ENCODE data around the gene GLG1. TPM values are rescaled to one million over a fixed set of nuclear protein-coding genes. Genes with fewer than 3 reads are reported as not detected.
"Not testable (repeated sequence)": the region's sequence is repeated elsewhere in the genome, so short reads cannot be mapped to it uniquely, and the experiment has no call there.

Gene GLG1
- 49.7 and 50.2 TPM in 2 replicates for total RNA-seq

DNA sequence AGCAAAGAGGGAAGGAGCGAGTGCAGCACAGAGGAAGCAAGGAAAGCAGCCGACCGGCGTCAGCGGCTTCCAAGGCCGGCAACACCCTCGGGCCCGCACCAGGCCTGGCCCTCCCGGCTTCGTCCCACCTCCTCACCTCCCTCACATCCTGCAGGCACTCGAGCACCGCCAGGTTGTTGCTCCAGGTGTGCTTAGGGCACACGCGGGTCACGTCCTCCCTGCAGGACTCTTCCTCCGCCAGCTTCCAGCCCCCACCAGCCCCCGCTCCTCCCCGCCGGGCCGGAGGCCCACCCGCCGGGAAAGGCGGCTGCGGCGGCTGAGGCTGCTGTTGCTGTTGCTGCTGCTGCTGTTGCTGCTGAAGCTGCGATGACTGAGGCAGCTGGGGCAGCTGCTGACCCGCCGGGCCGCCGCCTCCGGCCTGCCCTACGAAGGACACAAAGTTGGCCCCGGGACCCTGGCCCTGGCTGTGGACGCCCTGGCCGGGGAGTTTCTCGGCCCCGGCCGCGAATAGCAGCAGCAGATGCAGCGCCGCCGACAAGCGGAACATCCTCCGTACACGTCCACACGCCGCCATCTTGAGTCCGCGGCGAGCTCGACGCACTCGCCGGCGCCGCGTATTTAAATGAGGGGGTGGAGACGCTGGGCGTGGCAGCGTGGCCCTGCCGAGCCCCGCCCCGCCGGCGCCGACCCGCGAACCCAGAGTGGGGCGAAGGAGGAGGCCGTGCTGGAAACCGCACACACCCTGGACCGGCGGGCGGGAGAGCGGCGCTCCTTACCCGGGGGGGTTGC is at the start of gene GLG1:
Gene GLG1 (minus strand): TSS at position 594 of the 789 bp plus-strand sequence. CDS start 20 bp downstream, at position 574.
- peak; percentile 87 for DNase-seq (ENCODE audit: low spot score)
- intact Hi-C loops (cut with micrococcal nuclease): loop anchor here (1.0 to 5.0 kb wide), 5 partner anchors 20 to 239 kb away; partner anchors contain the start of gene RFWD3
- H3K27me3 Mint-ChIP-seq (ENCODE audit: low read depth): peaks cover 7% of the 10 kb centered on the region
- peaks cover 55% of the 10 kb centered on the region for H3K4me1 Mint-ChIP-seq (ENCODE audit: low read depth)
- no peaks in the 10 kb centered on the region for H3K9me3 Mint-ChIP-seq
- H3K27ac Mint-ChIP-seq: peak within 1 kb of the TSS; percentile 85
- peak within 1 kb of the TSS; percentile 99 for H3K4me3 Mint-ChIP-seq (ENCODE audit: low read depth)
- H3K36me3 Mint-ChIP-seq (ENCODE audit: low read depth): peaks cover 30% of the 10 kb centered on the region

DNA sequence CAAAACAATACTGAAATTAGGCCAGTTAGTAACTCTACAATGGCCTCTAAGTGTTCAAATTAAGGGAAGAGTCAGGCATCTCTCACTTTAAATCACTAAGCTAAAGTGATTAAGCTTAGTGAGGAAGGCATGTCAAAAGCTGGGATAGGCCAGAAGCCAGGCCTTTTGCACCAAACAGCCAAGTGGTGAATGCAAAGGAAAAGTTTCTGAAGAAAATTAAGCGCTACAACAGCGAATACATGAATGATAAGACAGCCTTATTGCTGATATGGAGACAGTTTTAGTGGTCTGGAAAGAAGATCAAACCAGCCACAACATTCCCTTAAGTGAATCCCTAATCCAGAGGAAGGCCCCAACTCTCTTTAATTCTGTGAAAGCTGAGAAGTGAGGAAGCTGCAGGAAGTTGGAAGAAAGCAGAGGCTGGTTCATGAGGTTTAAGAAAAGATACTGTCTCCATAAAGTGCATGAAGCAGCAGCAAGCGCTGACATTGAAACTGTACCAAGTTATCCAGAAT is 47.7 kb upstream of the GLG1 start:
- H3K27me3 Mint-ChIP-seq (ENCODE audit: low read depth): no peaks in the 10 kb centered on the region
- no peak overlapping the region for H3K27ac Mint-ChIP-seq
- intact Hi-C loops (cut with micrococcal nuclease): no loop called here
- no peaks in the 10 kb centered on the region for H3K9me3 Mint-ChIP-seq
- DNase-seq (ENCODE audit: low spot score): no peak
- H3K4me3 Mint-ChIP-seq (ENCODE audit: low read depth): no peak overlapping the region
- peaks cover 78% of the 10 kb centered on the region for H3K36me3 Mint-ChIP-seq (ENCODE audit: low read depth)
- H3K4me1 Mint-ChIP-seq (ENCODE audit: low read depth): peaks cover 42% of the 10 kb centered on the region

DNA sequence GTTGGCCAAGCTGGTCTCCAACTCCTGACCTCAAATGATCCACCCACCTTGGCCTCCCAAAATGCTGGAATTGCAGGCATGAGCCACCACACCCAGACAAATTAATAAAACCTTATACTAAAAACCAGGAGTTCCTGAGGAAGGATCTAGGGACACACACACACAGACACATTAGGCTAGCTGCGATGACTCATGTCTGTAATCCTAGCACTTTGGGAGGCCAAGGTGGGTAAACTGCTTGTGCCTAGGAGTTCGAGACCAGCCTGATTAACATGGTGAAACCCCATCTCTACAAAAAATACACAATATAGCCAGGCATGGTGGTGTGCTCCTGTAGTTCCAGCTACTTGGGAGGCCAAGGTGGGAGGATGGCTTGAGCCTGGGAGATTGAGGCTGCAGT is 46.0 kb upstream of the GLG1 start:
- peaks cover 73% of the 10 kb centered on the region for H3K36me3 Mint-ChIP-seq (ENCODE audit: low read depth)
- H3K4me3 Mint-ChIP-seq (ENCODE audit: low read depth): not testable (repeated sequence)

DNA sequence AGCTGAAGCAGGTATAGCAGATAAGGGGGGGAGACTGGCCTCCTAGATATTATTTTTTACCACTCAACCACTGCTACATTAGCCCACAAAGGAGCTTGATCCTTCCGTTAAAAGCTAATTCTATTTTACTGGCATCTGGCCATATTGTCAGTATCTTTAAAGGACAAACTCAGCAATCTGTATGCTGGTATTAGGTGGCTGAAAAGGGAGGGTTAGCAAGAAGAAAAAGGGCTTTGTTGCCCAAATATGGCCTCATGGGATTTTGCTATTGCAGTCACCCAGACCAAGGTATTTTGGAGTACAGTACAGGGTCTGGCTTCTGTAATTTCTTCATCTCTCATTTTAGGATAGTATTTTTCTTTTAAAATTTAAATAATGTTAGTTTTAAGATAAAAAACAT is 45.3 kb upstream of the GLG1 start:
- intact Hi-C loops (cut with micrococcal nuclease): no loop called here
- Mint-ChIP-seq H3K4me3 (ENCODE audit: low read depth) (no peak overlapping the region), H3K27me3 (ENCODE audit: low read depth) (no peaks in the 10 kb centered on the region), H3K27ac (no peak overlapping the region), H3K36me3 (ENCODE audit: low read depth) (peaks cover 72% of the 10 kb centered on the region), H3K9me3 (no peaks in the 10 kb centered on the region), H3K4me1 (ENCODE audit: low read depth) (peaks cover 27% of the 10 kb centered on the region)
- no peak for DNase-seq (ENCODE audit: low spot score)

More for the DNA sequence above, 46.0 kb upstream of the GLG1 start:
- peaks cover 29% of the 10 kb centered on the region for H3K4me1 Mint-ChIP-seq (ENCODE audit: low read depth)
- H3K27me3 Mint-ChIP-seq (ENCODE audit: low read depth); DNase-seq (ENCODE audit: low spot score); H3K9me3 Mint-ChIP-seq; H3K27ac Mint-ChIP-seq; intact Hi-C loops (cut with micrococcal nuclease): not testable (repeated sequence)

DNA sequence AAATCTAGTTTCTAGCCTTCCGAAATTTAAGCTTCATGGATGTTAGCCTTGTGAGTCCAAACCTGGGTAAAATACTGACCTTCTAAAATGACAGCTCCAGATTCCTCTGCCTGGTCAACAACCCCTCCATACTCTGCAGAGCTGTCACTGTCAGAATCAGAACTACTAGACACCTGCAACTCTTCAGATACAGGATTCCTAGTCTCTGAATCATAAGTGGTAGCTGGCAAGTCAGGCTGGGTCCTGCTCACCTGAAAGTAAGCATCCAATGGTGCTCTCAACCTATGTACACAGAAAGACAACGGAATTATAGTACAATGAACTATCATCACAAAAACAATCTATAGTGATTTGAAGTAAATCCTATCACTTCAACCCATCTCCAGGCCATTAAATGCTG is 44.9 kb upstream of the GLG1 start:
- Mint-ChIP-seq H3K36me3 (ENCODE audit: low read depth) (peaks cover 72% of the 10 kb centered on the region), H3K9me3 (no peaks in the 10 kb centered on the region), H3K27me3 (ENCODE audit: low read depth) (no peaks in the 10 kb centered on the region), H3K4me3 (ENCODE audit: low read depth) (no peak overlapping the region), H3K4me1 (ENCODE audit: low read depth) (peaks cover 24% of the 10 kb centered on the region), H3K27ac (no peak overlapping the region)
- intact Hi-C loops (cut with micrococcal nuclease): no loop called here
- DNase-seq (ENCODE audit: low spot score): no peak

DNA sequence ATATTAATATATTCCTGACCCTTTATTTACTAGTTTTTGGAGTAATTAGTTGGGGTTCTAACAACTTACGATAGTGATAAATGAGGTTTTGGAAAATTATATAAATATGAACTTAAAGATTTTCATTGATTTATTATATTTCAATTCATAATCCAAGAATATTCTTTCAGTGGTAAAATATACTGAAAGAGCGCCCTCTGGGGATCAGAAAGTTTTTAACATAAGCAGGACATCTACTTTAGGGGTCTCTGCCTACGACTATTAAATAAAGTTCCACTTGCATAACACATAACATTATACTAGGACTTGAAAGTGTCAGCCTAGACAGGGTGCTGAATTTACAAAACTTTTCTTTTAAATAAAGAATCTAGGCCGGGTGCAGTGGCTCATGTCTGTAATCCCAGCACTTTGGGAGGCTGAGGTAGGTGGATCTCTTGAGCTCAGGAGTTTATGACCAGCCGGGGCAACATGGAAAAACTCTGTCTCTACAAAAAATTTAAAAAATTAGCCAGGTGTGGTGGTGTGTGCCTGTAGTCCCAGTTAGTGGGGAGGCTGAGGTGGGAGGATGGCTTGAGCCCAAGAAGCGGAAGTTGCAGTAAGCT is 44.2 kb upstream of the GLG1 start:
- H3K4me3 Mint-ChIP-seq (ENCODE audit: low read depth): no peak overlapping the region
- intact Hi-C loops (cut with micrococcal nuclease): no loop called here
- no peak overlapping the region for H3K27ac Mint-ChIP-seq
- H3K9me3 Mint-ChIP-seq: no peaks in the 10 kb centered on the region
- DNase-seq (ENCODE audit: low spot score): no peak
- peaks cover 71% of the 10 kb centered on the region for H3K36me3 Mint-ChIP-seq (ENCODE audit: low read depth)
- no peaks in the 10 kb centered on the region for H3K27me3 Mint-ChIP-seq (ENCODE audit: low read depth)
- H3K4me1 Mint-ChIP-seq (ENCODE audit: low read depth): peaks cover 21% of the 10 kb centered on the region

DNA sequence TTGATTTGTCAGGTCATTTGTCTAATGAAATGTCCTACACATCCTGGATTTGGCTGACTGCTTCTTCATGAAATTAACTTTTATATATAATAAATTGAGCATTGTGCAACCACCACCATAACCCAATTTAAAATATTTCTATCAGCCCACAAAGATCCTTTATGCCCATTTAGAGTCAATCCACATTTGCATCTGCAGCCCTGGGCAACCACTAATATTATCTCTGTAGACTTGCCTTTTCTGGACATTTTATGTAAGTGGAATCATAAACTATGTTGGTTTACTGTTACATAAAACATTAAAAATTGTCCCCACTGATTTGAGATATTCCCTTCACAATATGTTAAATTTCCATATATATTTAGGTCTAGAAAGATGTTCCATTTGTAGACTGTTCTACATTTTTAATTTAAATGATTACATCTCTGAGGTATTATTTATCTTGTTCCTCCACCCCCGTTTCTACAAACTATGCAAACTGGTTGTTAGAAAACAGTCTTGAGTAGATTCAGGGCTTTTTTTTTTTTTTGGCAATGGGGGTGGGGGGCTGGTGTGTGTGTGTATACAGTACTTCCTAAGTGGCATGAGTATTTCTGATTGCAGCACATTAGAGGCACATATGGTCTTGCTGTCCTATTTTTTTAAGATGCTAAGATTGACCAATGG is 43.1 kb upstream of the GLG1 start:
- Mint-ChIP-seq H3K4me3 (ENCODE audit: low read depth) (no peak overlapping the region), H3K9me3 (no peaks in the 10 kb centered on the region), H3K4me1 (ENCODE audit: low read depth) (peaks cover 16% of the 10 kb centered on the region), H3K36me3 (ENCODE audit: low read depth) (peaks cover 68% of the 10 kb centered on the region), H3K27me3 (ENCODE audit: low read depth) (no peaks in the 10 kb centered on the region), H3K27ac (no peak overlapping the region)
- DNase-seq (ENCODE audit: low spot score): no peak
- intact Hi-C loops (cut with micrococcal nuclease): no loop called here

DNA sequence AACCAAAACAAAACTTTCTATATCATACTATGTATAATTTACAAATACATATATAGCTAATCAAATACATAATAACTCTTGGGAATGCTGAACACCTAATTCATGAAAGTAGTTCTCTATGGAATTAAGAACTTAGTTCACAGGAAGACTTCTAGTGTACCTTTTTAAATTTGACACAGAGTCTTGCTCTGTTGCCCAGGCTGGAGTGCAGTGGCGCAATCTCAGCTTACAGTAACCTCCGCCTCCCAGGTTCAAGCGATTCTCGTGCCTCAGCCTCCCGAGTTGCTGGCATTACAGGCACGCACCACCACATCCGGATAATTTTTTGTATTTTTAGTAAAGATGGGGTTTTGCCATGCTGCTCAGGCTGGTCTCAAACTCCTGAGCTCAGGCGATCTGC is 35.1 kb upstream of the GLG1 start:
- Mint-ChIP-seq H3K36me3 (ENCODE audit: low read depth) (peaks cover 63% of the 10 kb centered on the region), H3K27me3 (ENCODE audit: low read depth) (no peaks in the 10 kb centered on the region), H3K4me3 (ENCODE audit: low read depth) (no peak overlapping the region), H3K4me1 (ENCODE audit: low read depth) (peaks cover 5% of the 10 kb centered on the region), H3K9me3 (no peaks in the 10 kb centered on the region), H3K27ac (no peak overlapping the region)
- no peak for DNase-seq (ENCODE audit: low spot score)
- intact Hi-C loops (cut with micrococcal nuclease): no loop called here

DNA sequence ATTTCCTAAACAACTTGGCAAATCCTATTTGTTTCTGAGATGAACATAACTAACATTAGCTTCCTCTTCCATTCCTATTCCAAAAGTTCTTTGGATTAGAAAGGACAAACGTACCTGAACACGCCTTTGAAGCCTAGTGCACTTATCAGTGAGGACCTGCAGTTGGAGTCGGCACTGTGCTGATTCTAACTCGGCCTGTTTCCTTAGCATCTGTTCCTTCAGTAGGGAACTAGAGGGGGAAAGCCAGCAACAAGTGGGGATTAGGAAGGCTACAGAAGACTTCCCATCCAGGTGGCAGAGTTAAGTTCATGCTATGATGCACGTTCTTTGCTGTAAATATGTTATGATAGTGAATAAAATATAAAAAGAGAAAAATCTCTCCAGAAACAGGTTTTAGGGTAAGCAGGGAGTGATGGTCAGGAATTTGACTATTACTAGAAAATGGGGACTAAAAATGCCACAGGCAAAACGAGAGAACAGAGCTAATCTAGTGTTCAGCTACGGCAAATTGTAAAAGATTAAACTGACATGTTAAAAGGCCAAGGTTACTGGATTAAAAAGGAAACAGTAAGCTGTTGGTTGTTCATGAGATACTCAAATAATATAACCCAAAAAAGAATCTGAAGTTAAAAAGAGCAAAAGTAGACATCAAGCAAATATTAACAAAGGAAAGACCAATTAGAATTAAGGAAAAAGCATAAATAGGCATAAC is 31.0 kb upstream of the GLG1 start:
- peaks cover 66% of the 10 kb centered on the region for H3K36me3 Mint-ChIP-seq (ENCODE audit: low read depth)
- no peak overlapping the region for H3K27ac Mint-ChIP-seq
- no peaks in the 10 kb centered on the region for H3K9me3 Mint-ChIP-seq
- DNase-seq (ENCODE audit: low spot score): no peak
- no peak overlapping the region for H3K4me3 Mint-ChIP-seq (ENCODE audit: low read depth)
- intact Hi-C loops (cut with micrococcal nuclease): no loop called here
- H3K4me1 Mint-ChIP-seq (ENCODE audit: low read depth): peaks cover 3% of the 10 kb centered on the region
- H3K27me3 Mint-ChIP-seq (ENCODE audit: low read depth): no peaks in the 10 kb centered on the region

DNA sequence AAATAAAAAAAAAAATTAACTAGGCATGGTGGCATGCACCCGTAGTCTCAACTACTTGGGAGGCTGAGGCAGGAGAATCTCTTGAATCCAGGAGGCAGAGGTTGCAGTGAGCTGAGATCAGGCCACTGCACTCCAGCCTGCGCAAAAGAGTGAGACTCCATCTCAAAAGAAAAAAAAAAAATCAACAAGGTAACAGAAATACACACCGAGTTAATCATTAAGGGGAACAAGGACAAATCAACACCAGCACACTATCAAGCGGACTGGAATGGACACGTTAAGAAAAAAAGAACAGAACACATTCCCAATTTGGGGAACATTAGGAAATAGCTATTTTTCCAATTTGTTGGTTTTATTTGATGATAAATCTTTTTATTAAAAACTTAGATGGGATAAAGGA is 28.4 kb upstream of the GLG1 start:
- H3K9me3 Mint-ChIP-seq: no peaks in the 10 kb centered on the region
- no peaks in the 10 kb centered on the region for H3K27me3 Mint-ChIP-seq (ENCODE audit: low read depth)
- H3K36me3 Mint-ChIP-seq (ENCODE audit: low read depth): peaks cover 64% of the 10 kb centered on the region
- intact Hi-C loops (cut with micrococcal nuclease): no loop called here
- H3K4me1 Mint-ChIP-seq (ENCODE audit: low read depth): peaks cover 3% of the 10 kb centered on the region
- H3K4me3 Mint-ChIP-seq (ENCODE audit: low read depth): no peak overlapping the region
- DNase-seq (ENCODE audit: low spot score): no peak
- H3K27ac Mint-ChIP-seq: no peak overlapping the region

DNA sequence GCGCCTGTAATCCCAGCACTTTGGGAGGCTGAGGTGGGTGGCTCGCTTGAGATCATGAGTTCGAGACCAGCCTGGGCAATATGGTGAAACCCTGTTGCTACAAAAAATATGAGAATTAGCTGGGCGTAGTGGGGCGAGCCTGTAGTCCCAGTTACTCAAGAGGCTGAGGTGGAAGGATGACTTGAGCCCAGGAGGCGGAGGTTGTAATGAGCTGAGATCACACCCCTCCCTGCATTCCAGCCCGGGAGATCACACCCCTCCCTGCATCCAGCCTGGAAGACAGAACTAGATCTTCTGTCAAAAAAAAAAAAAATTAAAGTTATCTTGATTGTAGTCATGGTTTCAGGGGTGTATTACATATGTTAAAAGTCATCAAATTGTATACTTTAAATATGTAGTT is 26.8 kb upstream of the GLG1 start:
- H3K4me1 Mint-ChIP-seq (ENCODE audit: low read depth): peaks cover 3% of the 10 kb centered on the region
- H3K4me3 Mint-ChIP-seq (ENCODE audit: low read depth): no peak overlapping the region
- H3K27ac Mint-ChIP-seq: no peak overlapping the region
- no peaks in the 10 kb centered on the region for H3K27me3 Mint-ChIP-seq (ENCODE audit: low read depth)
- DNase-seq (ENCODE audit: low spot score): no peak
- intact Hi-C loops (cut with micrococcal nuclease): no loop called here
- H3K36me3 Mint-ChIP-seq (ENCODE audit: low read depth): peaks cover 76% of the 10 kb centered on the region
- H3K9me3 Mint-ChIP-seq: no peaks in the 10 kb centered on the region

DNA sequence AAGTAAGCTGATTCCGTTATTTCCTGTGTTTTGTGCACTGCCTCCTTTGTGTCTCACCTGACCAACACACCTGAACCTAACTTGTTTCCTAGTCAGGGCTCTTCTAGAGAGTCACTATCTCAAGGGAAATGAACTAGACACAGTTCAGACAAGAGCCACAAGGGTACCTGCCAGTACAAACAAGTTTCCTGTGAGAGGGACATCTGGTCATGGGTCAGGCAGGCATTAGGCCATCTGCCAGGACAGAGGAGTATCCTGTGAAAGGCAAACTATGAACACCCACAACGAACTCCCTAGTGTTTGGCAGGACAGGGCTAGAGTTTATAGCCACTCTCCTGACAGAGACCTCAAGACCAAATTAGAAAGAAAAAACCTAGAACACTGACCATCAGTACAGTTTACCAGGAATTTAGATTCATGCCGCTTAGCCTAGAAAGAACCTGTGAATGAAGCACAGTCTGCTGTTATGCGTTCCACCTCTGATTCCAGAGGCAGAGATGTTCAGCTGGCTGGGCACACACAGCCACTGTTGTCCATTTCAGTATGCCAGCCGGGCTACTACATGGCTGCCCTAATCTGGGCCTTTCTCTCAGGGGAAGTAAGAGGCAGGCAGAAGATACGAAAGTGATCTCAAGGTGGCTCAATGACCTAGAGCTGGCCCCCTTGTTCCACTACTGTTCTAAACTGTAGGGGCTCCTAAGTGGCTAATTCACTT is 20.7 kb upstream of the GLG1 start:
- Mint-ChIP-seq H3K4me1 (ENCODE audit: low read depth) (peaks cover 17% of the 10 kb centered on the region), H3K4me3 (ENCODE audit: low read depth) (no peak overlapping the region), H3K27me3 (ENCODE audit: low read depth) (no peaks in the 10 kb centered on the region), H3K27ac (peak overlapping the region; percentile 65), H3K36me3 (ENCODE audit: low read depth) (peaks cover 93% of the 10 kb centered on the region), H3K9me3 (no peaks in the 10 kb centered on the region)
- no peak for DNase-seq (ENCODE audit: low spot score)
- intact Hi-C loops (cut with micrococcal nuclease): loop anchor here (2.0 kb wide), 1 partner anchor 21 kb away; the partner anchor contains the start of gene GLG1

Measured in activated T-helper 2 cell treated with anti-CD3 and anti-CD28 coated beads, Interferon-gamma antibody, Interleukin-2, Interleukin-4, amounts not matched to agents 10 μg/mL and 5 μg/mL and 100 μg/mL, durations not matched to agents 14 hours and 24 hours and 36 hours (primary cell).